ENCODE data around the gene NRP2. TPM values are rescaled to one million over a fixed set of nuclear protein-coding genes. Genes with fewer than 3 reads are reported as not detected.

Gene NRP2
- total RNA-seq, 2 donors from 2014 or later = 69.7 to 92.4 TPM

DNA sequence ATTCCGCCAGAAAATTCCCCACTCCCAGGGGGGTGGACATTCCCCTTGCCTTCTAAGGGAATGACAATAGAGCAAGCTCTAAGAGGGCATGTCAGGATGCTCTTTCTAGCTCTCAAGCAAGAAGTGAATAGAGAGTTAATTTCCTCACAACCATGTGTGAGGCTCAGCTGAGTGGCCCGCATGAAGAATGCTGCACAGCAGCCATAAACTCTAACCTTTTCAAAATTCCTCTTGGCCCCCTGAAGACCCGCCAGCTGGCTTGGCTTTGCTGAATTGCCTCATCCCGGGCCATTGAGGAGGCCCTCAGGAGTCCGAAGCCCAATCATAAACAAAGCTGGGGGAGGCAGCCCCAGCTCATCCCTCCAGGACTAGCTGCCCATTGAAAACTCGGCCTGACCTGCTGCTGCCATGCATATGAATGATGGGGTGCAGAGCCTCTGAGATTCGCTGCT lies 38.2 kb downstream of the NRP2 start:
- peaks cover 56% of the 10 kb centered on the region for H3K36me3 Mint-ChIP-seq (ENCODE audit: low read depth)
- no peak overlapping the region for H3K4me3 Mint-ChIP-seq
- H3K9ac ChIP-seq (ENCODE audit: extremely low read depth, low read length, poor library complexity, severe bottlenecking) = no peak overlapping the region
- H3K4me1 Mint-ChIP-seq = peaks cover 35% of the 10 kb centered on the region
- no peaks in the 10 kb centered on the region for H3K9me3 ChIP-seq (ENCODE audit: control insufficient read depth, low read length)
- no peak overlapping the region for H3K27ac Mint-ChIP-seq
- H3K4me3 ChIP-seq (ENCODE audit: low read length) = no peak overlapping the region
- no peaks in the 10 kb centered on the region for H3K4me1 ChIP-seq (ENCODE audit: control insufficient read depth, insufficient read depth, low read length)
- no peaks in the 10 kb centered on the region for H3K9me3 Mint-ChIP-seq
- peak; percentile 65 for DNase-seq
- H3K36me3 ChIP-seq (ENCODE audit: control insufficient read depth, insufficient read depth, low read length) = peaks cover 70% of the 10 kb centered on the region
- 53 to 61% methylated on average over 5 to 7 of the region's 7 CpGs for WGBS, 2 experiments (ENCODE audit: insufficient coverage in 1 of 2, insufficient read length in 1 of 2)
- H3K27ac ChIP-seq (ENCODE audit: low read depth, low read length) = peak overlapping the region; percentile 84
- no peaks in the 10 kb centered on the region for H3K27me3 Mint-ChIP-seq (ENCODE audit: insufficient read depth)
- TF ChIP-seq, protein P1, sequence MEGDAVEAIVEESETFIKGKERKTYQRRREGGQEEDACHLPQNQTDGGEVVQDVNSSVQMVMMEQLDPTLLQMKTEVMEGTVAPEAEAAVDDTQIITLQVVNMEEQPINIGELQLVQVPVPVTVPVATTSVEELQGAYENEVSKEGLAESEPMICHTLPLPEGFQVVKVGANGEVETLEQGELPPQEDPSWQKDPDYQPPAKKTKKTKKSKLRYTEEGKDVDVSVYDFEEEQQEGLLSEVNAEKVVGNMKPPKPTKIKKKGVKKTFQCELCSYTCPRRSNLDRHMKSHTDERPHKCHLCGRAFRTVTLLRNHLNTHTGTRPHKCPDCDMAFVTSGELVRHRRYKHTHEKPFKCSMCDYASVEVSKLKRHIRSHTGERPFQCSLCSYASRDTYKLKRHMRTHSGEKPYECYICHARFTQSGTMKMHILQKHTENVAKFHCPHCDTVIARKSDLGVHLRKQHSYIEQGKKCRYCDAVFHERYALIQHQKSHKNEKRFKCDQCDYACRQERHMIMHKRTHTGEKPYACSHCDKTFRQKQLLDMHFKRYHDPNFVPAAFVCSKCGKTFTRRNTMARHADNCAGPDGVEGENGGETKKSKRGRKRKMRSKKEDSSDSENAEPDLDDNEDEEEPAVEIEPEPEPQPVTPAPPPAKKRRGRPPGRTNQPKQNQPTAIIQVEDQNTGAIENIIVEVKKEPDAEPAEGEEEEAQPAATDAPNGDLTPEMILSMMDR (conservative IDR thresholded peaks at IDR 0.05) = no peak
- no peaks in the 10 kb centered on the region for H3K27me3 ChIP-seq (ENCODE audit: control insufficient read depth, insufficient read depth, low read length, poor library complexity, severe bottlenecking)

DNA sequence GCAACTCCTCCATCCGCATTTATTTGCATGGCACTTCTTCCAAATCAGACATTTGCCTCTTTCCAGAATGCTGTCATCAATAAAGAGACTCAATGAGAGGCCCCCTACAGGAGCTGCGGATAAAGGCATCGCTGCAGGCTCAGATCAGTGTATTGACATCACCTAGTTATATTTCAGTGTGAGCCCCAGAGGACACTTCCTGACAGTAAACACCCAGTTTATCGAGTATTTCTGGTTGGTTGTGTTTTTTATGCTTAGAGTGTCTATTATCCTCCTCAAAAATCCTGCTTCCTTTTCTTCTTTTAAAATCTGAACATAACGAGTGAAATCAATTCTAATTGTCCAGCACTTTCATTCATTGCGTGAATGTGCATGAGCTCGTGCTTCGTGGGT lies 38.8 kb downstream of the NRP2 start:
- no peaks in the 10 kb centered on the region for H3K9me3 ChIP-seq (ENCODE audit: control insufficient read depth, low read length)
- Mint-ChIP-seq H3K27me3 (ENCODE audit: insufficient read depth) (no peaks in the 10 kb centered on the region), H3K36me3 (ENCODE audit: low read depth) (peaks cover 57% of the 10 kb centered on the region), H3K4me3 (no peak overlapping the region), H3K27ac (no peak overlapping the region), H3K9me3 (no peaks in the 10 kb centered on the region), H3K4me1 (peaks cover 30% of the 10 kb centered on the region)
- peaks cover 72% of the 10 kb centered on the region for H3K36me3 ChIP-seq (ENCODE audit: control insufficient read depth, insufficient read depth, low read length)
- DNase-seq = peak; percentile 68
- 72 to 78% methylated on average over 7 of the region's 8 CpGs for WGBS, 2 experiments (ENCODE audit: insufficient coverage in 1 of 2, insufficient read length in 1 of 2)
- no peaks in the 10 kb centered on the region for H3K4me1 ChIP-seq (ENCODE audit: control insufficient read depth, insufficient read depth, low read length)
- no peaks in the 10 kb centered on the region for H3K27me3 ChIP-seq (ENCODE audit: control insufficient read depth, insufficient read depth, low read length, poor library complexity, severe bottlenecking)
- peak overlapping the region; percentile 84 for H3K27ac ChIP-seq (ENCODE audit: low read depth, low read length)
- H3K9ac ChIP-seq (ENCODE audit: extremely low read depth, low read length, poor library complexity, severe bottlenecking) = no peak overlapping the region
- H3K4me3 ChIP-seq (ENCODE audit: low read length) = no peak overlapping the region
- TF ChIP-seq, protein P1 (conservative IDR thresholded peaks at IDR 0.05) = peak; percentile 78

DNA sequence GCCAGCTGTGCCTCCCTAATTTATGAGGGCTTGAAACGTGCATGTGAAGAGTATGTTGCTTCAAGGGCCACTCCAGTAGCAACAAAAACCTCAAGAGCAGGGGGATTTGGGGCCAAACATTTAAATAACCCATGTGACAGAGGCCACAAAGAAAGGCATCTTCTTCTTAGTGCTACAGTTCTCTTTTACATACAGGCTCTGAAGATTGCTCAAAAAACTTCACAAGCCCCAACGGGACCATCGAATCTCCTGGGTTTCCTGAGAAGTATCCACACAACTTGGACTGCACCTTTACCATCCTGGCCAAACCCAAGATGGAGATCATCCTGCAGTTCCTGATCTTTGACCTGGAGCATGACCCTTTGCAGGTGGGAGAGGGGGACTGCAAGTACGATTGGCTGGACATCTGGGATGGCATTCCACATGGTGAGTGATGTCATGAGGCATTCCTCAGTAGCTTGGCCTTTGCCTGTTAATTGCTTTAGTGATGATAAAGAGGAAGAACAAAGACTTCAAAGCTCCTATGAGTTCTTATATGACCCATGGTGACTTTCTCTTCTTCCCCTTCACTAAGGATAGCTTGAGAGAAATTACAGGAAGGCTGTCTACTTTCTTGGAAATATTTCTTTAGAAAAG lies 40.1 kb downstream of the NRP2 start:
- Histone ChIP-seq H3K27me3 (ENCODE audit: control insufficient read depth, insufficient read depth, low read length, poor library complexity, severe bottlenecking) (no peaks in the 10 kb centered on the region), H3K9me3 (ENCODE audit: control insufficient read depth, low read length) (no peaks in the 10 kb centered on the region), H3K36me3 (ENCODE audit: control insufficient read depth, insufficient read depth, low read length) (peaks cover 75% of the 10 kb centered on the region), H3K4me1 (ENCODE audit: control insufficient read depth, insufficient read depth, low read length) (no peaks in the 10 kb centered on the region), H3K9ac (ENCODE audit: extremely low read depth, low read length, poor library complexity, severe bottlenecking) (no peak overlapping the region), H3K27ac (ENCODE audit: low read depth, low read length) (peak overlapping the region; percentile 84), H3K4me3 (ENCODE audit: low read length) (no peak overlapping the region)
- Mint-ChIP-seq H3K27me3 (ENCODE audit: insufficient read depth) (no peaks in the 10 kb centered on the region), H3K4me1 (peaks cover 27% of the 10 kb centered on the region), H3K36me3 (ENCODE audit: low read depth) (peaks cover 58% of the 10 kb centered on the region), H3K4me3 (no peak overlapping the region), H3K9me3 (no peaks in the 10 kb centered on the region), H3K27ac (no peak overlapping the region)
- TF ChIP-seq, protein P1 (conservative IDR thresholded peaks at IDR 0.05) = no peak
- no peak for DNase-seq
- 71 to 89% methylated on average over 3 to 4 of the region's 4 CpGs for WGBS, 2 experiments (ENCODE audit: insufficient coverage in 1 of 2, insufficient read length in 1 of 2)

All from endodermal cell (in vitro differentiated cells).